ENCODE measurements around the gene RAMACL. TPM values are rescaled to one million over a fixed set of nuclear protein-coding genes. Genes with fewer than 3 reads are reported as not detected.

Gene RAMACL
- total and polyA plus RNA-seq, 11 donors: 0.27 to 2.0 (median 0.69) TPM

- DNase-seq (peak in 2 of 5 donors; percentile 64 to 72), ATAC-seq (peak in 3 of 4 donors; percentile 36 to 72 (median 50))
- H3K9me3 ChIP-seq: no peaks in the 10 kb centered on the region
- TF ChIP-seq POLR2A (IDR thresholded peaks at IDR 0.05): no peak
- TF ChIP-seq, protein P1, sequence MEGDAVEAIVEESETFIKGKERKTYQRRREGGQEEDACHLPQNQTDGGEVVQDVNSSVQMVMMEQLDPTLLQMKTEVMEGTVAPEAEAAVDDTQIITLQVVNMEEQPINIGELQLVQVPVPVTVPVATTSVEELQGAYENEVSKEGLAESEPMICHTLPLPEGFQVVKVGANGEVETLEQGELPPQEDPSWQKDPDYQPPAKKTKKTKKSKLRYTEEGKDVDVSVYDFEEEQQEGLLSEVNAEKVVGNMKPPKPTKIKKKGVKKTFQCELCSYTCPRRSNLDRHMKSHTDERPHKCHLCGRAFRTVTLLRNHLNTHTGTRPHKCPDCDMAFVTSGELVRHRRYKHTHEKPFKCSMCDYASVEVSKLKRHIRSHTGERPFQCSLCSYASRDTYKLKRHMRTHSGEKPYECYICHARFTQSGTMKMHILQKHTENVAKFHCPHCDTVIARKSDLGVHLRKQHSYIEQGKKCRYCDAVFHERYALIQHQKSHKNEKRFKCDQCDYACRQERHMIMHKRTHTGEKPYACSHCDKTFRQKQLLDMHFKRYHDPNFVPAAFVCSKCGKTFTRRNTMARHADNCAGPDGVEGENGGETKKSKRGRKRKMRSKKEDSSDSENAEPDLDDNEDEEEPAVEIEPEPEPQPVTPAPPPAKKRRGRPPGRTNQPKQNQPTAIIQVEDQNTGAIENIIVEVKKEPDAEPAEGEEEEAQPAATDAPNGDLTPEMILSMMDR (IDR thresholded peaks at IDR 0.05): no peak
- intact Hi-C loops (cut with DNase I): loop anchor here in 2 of 10 donors (10.0 kb wide), 1 partner anchor 65 kb away; no protein-coding TSS in a partner anchor
- no peaks in the 10 kb centered on the region for H3K27me3 ChIP-seq
- H3K27ac ChIP-seq: peak overlapping the region; percentile 20 to 74 (median 51)
- WGBS, 4 donors: 16 to 28% (median 22%) methylated on average over 3 of the region's 3 CpGs
- no peak overlapping the region for H3K4me3 ChIP-seq
- peaks cover 0 to 13% (median 4%) of the 10 kb centered on the region in 9 donors for H3K36me3 ChIP-seq
- peaks cover 24 to 71% (median 54%) of the 10 kb centered on the region in 12 donors for H3K4me1 ChIP-seq
Observed at GRCh38 chr6:166619912-166620311, 33.4 kb upstream of the RAMACL start.

DNA sequence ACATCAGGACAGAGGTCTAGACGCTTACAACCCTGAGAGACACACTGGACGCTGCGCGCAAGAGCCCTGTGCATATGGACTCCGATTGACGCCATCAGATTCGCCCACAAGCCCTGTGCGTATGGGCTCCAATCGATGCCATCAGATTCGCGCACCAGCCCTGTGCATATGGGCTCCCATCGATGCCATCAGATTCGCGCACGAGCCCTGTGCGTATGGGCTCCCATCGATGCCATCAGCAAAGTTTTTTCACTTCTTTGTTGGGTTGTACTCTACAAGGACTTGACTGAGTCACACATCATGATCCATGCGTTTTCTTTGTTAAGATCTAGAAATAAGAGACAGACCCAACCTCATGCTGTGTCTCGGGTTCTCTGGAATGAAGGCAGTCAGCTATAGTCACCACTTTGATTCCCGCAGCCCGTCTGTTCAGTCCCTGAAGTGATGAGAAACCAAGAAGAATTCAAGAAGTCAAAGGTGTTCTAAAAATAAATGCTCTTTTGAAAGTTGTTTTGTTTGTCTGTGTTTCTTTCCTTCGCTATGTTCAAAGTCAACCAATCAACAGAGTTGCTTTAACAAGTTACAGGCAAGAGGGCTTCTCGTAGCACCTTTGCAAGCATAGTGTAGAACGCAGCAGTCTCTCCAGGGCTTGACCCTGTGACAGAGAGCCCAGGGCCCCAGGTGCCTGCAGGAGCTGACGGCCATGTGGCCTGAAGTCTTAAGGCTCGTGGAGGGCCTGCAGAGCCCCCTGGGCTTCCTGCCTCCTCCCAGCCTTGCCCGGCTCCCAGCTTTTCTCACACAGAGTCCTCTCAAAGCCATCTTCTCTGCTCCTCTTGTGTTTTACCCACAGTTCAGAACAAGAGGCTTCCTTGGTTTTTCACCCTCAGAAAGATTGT lies 32.6 kb upstream of the RAMACL start:
- WGBS, 4 donors: 92 to 96% (median 94%) methylated on average over 27 of the region's 27 CpGs
- no peak for TF ChIP-seq POLR2A (IDR thresholded peaks at IDR 0.05)
- TF ChIP-seq, protein P1 (IDR thresholded peaks at IDR 0.05): no peak
- peaks cover 25 to 71% (median 56%) of the 10 kb centered on the region in 12 donors for H3K4me1 ChIP-seq

DNA sequence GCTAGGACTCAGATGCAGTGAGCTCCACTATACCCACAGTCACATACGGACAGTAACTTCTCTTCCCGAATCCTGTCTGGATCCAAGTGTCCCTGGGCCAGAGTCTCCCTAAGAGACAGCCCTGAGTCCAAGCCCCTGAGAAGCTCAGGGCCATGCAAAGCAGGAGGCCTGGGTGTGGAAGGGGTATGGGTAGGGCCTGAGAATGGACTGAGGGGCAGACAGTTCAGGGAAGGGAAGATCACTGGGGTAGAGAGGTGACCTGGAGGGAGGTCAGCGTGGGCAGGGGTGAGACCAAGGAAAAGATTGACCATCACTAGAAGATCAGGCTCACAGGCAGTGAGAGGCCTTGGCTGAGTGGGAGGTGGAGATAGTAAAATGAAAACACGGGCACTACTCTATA lies 31.8 kb upstream of the RAMACL start:
- Histone ChIP-seq H3K27me3 (no peaks in the 10 kb centered on the region), H3K4me3 (no peak overlapping the region), H3K36me3 (peaks cover 0 to 13% (median 4%) of the 10 kb centered on the region in 9 donors), H3K4me1 (peaks cover 25 to 71% (median 53%) of the 10 kb centered on the region in 12 donors), H3K27ac (no peak overlapping the region), H3K9me3 (no peaks in the 10 kb centered on the region)
- ATAC-seq (no peak), DNase-seq (no peak)
- no peak for TF ChIP-seq POLR2A (IDR thresholded peaks at IDR 0.05)
- TF ChIP-seq, protein P1 (IDR thresholded peaks at IDR 0.05): no peak
- intact Hi-C loops (cut with DNase I): no loop called here
- WGBS, 4 donors: 89 to 100% (median 95%) methylated on average over 4 of the region's 4 CpGs

More for the DNA sequence above, 32.6 kb upstream of the RAMACL start:
- no peaks in the 10 kb centered on the region for H3K9me3 ChIP-seq
- H3K27ac ChIP-seq: peak overlapping the region in 11 of 12 donors; percentile 35 to 74 (median 52)
- intact Hi-C loops (cut with DNase I): no loop called here
- no peak for DNase-seq
- peaks cover 0 to 13% (median 4%) of the 10 kb centered on the region in 9 donors for H3K36me3 ChIP-seq
- no peak for ATAC-seq
- H3K4me3 ChIP-seq: no peak overlapping the region
- no peaks in the 10 kb centered on the region for H3K27me3 ChIP-seq

GRCh38 chr6:166617359-166617758 lies 30.9 kb upstream of the RAMACL start:
- no peaks in the 10 kb centered on the region for H3K27me3 ChIP-seq
- peaks cover 25 to 75% (median 50%) of the 10 kb centered on the region in 12 donors for H3K4me1 ChIP-seq
- H3K9me3 ChIP-seq: no peaks in the 10 kb centered on the region
- H3K27ac ChIP-seq: no peak overlapping the region
- intact Hi-C loops (cut with DNase I): no loop called here
- TF ChIP-seq, protein P1 (IDR thresholded peaks at IDR 0.05): no peak
- no peak for TF ChIP-seq POLR2A (IDR thresholded peaks at IDR 0.05)
- ATAC-seq (no peak), DNase-seq (no peak)
- peaks cover 0 to 13% (median 4%) of the 10 kb centered on the region in 9 donors for H3K36me3 ChIP-seq
- H3K4me3 ChIP-seq: no peak overlapping the region
- WGBS, 4 donors: 93 to 96% (median 94%) methylated on average over 7 of the region's 7 CpGs
